ENCODE results near the gene PIEZO1.

DNA sequence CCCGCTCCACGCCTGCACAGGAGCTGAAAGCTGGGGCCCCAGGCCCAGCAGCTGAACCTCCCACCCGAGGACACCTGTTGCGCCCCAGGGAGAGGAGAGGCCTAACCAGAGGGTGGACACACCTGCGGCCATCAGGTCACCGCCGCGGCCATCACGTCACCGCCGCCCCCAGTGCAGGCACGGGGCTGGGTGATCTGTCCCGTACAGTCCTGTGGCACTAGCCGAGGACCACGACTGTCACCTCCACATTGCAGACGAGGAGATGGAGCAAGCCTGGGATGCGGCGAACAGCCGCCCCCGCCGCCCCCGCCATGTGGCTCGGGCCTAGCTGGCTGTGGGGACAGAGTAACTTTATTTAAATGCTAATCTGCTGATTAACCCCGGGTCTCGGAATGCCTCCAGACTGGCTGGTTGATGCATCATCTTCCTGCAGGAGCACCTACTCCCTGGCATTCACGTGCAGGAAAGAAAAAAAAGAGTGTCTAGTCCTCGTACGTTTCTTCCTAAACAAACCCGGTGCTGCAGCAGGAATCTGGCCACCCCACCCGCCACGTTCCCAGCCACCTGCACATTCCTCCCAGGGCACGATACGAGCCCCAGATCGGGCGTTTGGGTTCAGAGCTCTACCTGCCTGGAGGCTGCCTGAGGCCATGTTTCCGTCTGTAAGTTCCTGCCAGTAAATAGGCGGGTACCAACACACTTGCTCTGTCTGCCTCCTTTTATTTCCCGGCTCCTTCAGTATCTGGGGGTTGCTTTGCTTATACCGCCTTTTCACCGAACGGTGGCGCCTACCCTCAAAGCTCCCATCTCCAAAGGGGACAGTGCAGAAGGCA, 29.9 kb downstream of the PIEZO1 start:
- TF ChIP-seq, protein P1, sequence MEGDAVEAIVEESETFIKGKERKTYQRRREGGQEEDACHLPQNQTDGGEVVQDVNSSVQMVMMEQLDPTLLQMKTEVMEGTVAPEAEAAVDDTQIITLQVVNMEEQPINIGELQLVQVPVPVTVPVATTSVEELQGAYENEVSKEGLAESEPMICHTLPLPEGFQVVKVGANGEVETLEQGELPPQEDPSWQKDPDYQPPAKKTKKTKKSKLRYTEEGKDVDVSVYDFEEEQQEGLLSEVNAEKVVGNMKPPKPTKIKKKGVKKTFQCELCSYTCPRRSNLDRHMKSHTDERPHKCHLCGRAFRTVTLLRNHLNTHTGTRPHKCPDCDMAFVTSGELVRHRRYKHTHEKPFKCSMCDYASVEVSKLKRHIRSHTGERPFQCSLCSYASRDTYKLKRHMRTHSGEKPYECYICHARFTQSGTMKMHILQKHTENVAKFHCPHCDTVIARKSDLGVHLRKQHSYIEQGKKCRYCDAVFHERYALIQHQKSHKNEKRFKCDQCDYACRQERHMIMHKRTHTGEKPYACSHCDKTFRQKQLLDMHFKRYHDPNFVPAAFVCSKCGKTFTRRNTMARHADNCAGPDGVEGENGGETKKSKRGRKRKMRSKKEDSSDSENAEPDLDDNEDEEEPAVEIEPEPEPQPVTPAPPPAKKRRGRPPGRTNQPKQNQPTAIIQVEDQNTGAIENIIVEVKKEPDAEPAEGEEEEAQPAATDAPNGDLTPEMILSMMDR (IDR thresholded peaks at IDR 0.05), result no peak
- TF ChIP-seq POLR2A (IDR thresholded peaks at IDR 0.05), result no peak
